Stimulated activated naive CD4-positive, alpha-beta T cell treated with Interleukin-2 at 50 U/mL for 16 hours (primary cell): Measurements from ENCODE around the gene HRH2.
"Not testable (repeated sequence)": the region's sequence is repeated elsewhere in the genome, so short reads cannot be mapped to it uniquely, and the experiment has no call there.

ENCODE experiments used
- DNase-seq: peaks from one replicate; lab custom pipeline; 2025; lab: John Stamatoyannopoulos, UW

The HRH2 gene

GRCh38 chr5:175657593-175658271 lies at the start of gene HRH2:
Gene HRH2, plus strand, starts transcription at chr5:175658071. Its CDS starts 25,163 bp downstream, at chr5:175683234.
- peak; percentile 37 for DNase-seq

GRCh38 chr5:175609526-175609925 lies 48.3 kb upstream of the HRH2 start:
- DNase-seq, result peak; percentile 10

- no peak for DNase-seq
Measured at GRCh38 chr5:175610381-175610780, 47.5 kb upstream of the HRH2 start.

- no peak for DNase-seq
Measured at GRCh38 chr5:175610898-175611297, 47.0 kb upstream of the HRH2 start.

- DNase-seq, result no peak
Measured at GRCh38 chr5:175614223-175614815, 43.6 kb upstream of the HRH2 start.

- no peak for DNase-seq
Measured at GRCh38 chr5:175614861-175615260, 43.0 kb upstream of the HRH2 start.

GRCh38 chr5:175616083-175616482 lies 41.8 kb upstream of the HRH2 start:
- no peak for DNase-seq

GRCh38 chr5:175616527-175616926 lies 41.3 kb upstream of the HRH2 start:
- DNase-seq, result not testable (repeated sequence)

- no peak for DNase-seq
Measured at GRCh38 chr5:175617447-175617846, 40.4 kb upstream of the HRH2 start.

GRCh38 chr5:175620527-175620926 lies 37.3 kb upstream of the HRH2 start:
- no peak for DNase-seq

- DNase-seq, result no peak
Measured at GRCh38 chr5:175621971-175622370, 35.9 kb upstream of the HRH2 start.

- no peak for DNase-seq
Measured at GRCh38 chr5:175623088-175623487, 34.8 kb upstream of the HRH2 start.

GRCh38 chr5:175624316-175624715 lies 33.6 kb upstream of the HRH2 start:
- no peak for DNase-seq

GRCh38 chr5:175627005-175627404 lies 30.9 kb upstream of the HRH2 start:
- no peak for DNase-seq

GRCh38 chr5:175627739-175628138 lies 30.1 kb upstream of the HRH2 start:
- no peak for DNase-seq

- DNase-seq, result no peak
Measured at GRCh38 chr5:175628668-175629067, 29.2 kb upstream of the HRH2 start.

- DNase-seq, result no peak
Measured at GRCh38 chr5:175629261-175629660, 28.6 kb upstream of the HRH2 start.

GRCh38 chr5:175629793-175630192 lies 28.1 kb upstream of the HRH2 start:
- no peak for DNase-seq

- no peak for DNase-seq
Measured at GRCh38 chr5:175635854-175636584, 21.9 kb upstream of the HRH2 start.

GRCh38 chr5:175638305-175638704 lies 19.6 kb upstream of the HRH2 start:
- DNase-seq, result no peak

- no peak for DNase-seq
Measured at GRCh38 chr5:175640106-175640775, 17.6 kb upstream of the HRH2 start.

GRCh38 chr5:175642998-175643397 lies 14.9 kb upstream of the HRH2 start:
- DNase-seq, result no peak

GRCh38 chr5:175646251-175646650 lies 11.6 kb upstream of the HRH2 start:
- no peak for DNase-seq
